Osteocyte (in vitro differentiated cells): ENCODE results near the gene FBXO9. TPM values are rescaled to one million over a fixed set of nuclear protein-coding genes. Genes with fewer than 3 reads are reported as not detected.

Experiments used
- DNase-seq: peaks from one replicate; pipeline ENCODE4 v3.0.0; 2021; ENCODE audit warnings: mixed read lengths; ENCODE audit not compliant: unreplicated experiment; ENCODE audit errors: extremely low spot score
- H3K27ac Mint-ChIP-seq: one replicate; pipeline ENCODE4 v1.8.0; 2021; ENCODE audit warnings: mild to moderate bottlenecking, mixed read lengths; ENCODE audit not compliant: unreplicated experiment
- H3K27me3 Mint-ChIP-seq: one replicate; pipeline ENCODE4 v1.8.0; 2021; ENCODE audit warnings: mixed read lengths; ENCODE audit not compliant: unreplicated experiment
- H3K36me3 Mint-ChIP-seq: one replicate; pipeline ENCODE4 v1.8.0; 2021; ENCODE audit warnings: mixed read lengths; ENCODE audit not compliant: unreplicated experiment
- H3K4me1 Mint-ChIP-seq: one replicate; pipeline ENCODE4 v1.8.0; 2021; ENCODE audit warnings: mixed read lengths; ENCODE audit not compliant: unreplicated experiment
- H3K4me3 Mint-ChIP-seq: one replicate; pipeline ENCODE4 v1.8.0; 2021; ENCODE audit warnings: mild to moderate bottlenecking, moderate library complexity, mixed read lengths; ENCODE audit not compliant: unreplicated experiment
- H3K9me3 Mint-ChIP-seq: one replicate; pipeline ENCODE4 v1.8.0; 2021; ENCODE audit warnings: mixed read lengths; ENCODE audit not compliant: unreplicated experiment
- CTCF ChIP-seq: fragments of 200-600 bp; sonication (generic); IDR thresholded peaks from 2 replicates; pipeline ENCODE4 v1.5.0; 2021; ENCODE audit warnings: antibody characterized with exemption, mild to moderate bottlenecking, moderate library complexity
- total RNA-seq: library from RNA; stranded (reverse); gene quantifications from 2 replicates; pipeline ENCODE4 v1.2.1, GENCODE V29; 2021

FBXO9 gene
- total RNA-seq, 1 donor from 2014 or later, result 74.8 TPM

GRCh38 chr6:53086302-53086701 lies 21.1 kb downstream of the FBXO9 start:
- no peaks in the 10 kb centered on the region for H3K27me3 Mint-ChIP-seq
- no peak for TF ChIP-seq CTCF
- no peaks in the 10 kb centered on the region for H3K4me1 Mint-ChIP-seq
- H3K36me3 Mint-ChIP-seq, result peaks cover 44% of the 10 kb centered on the region
- H3K4me3 Mint-ChIP-seq, result no peak overlapping the region
- no peak overlapping the region for H3K27ac Mint-ChIP-seq
- no peaks in the 10 kb centered on the region for H3K9me3 Mint-ChIP-seq
- no peak for DNase-seq

GRCh38 chr6:53089948-53090347 lies 24.7 kb downstream of the FBXO9 start:
- TF ChIP-seq CTCF, result no peak
- peaks cover 45% of the 10 kb centered on the region for H3K36me3 Mint-ChIP-seq
- H3K27me3 Mint-ChIP-seq, result no peaks in the 10 kb centered on the region
- no peaks in the 10 kb centered on the region for H3K4me1 Mint-ChIP-seq
- no peak for DNase-seq
- H3K9me3 Mint-ChIP-seq, result no peaks in the 10 kb centered on the region
- H3K27ac Mint-ChIP-seq, result no peak overlapping the region
- no peak overlapping the region for H3K4me3 Mint-ChIP-seq

GRCh38 chr6:53090576-53090975 lies 25.4 kb downstream of the FBXO9 start:
- Mint-ChIP-seq H3K9me3 (no peaks in the 10 kb centered on the region), H3K4me3 (no peak overlapping the region), H3K27ac (no peak overlapping the region), H3K4me1 (no peaks in the 10 kb centered on the region), H3K36me3 (peaks cover 51% of the 10 kb centered on the region), H3K27me3 (no peaks in the 10 kb centered on the region)
- TF ChIP-seq CTCF, result no peak
- DNase-seq, result no peak

GRCh38 chr6:53095270-53095669 lies 30.1 kb downstream of the FBXO9 start:
- DNase-seq, result no peak
- no peak for TF ChIP-seq CTCF
- H3K27me3 Mint-ChIP-seq, result no peaks in the 10 kb centered on the region
- peaks cover 59% of the 10 kb centered on the region for H3K36me3 Mint-ChIP-seq
- no peaks in the 10 kb centered on the region for H3K9me3 Mint-ChIP-seq
- H3K27ac Mint-ChIP-seq, result no peak overlapping the region
- no peak overlapping the region for H3K4me3 Mint-ChIP-seq
- no peaks in the 10 kb centered on the region for H3K4me1 Mint-ChIP-seq

GRCh38 chr6:53095716-53096115 lies 30.5 kb downstream of the FBXO9 start:
- no peak for TF ChIP-seq CTCF
- no peaks in the 10 kb centered on the region for H3K9me3 Mint-ChIP-seq
- no peaks in the 10 kb centered on the region for H3K27me3 Mint-ChIP-seq
- no peak for DNase-seq
- H3K27ac Mint-ChIP-seq, result no peak overlapping the region
- H3K36me3 Mint-ChIP-seq, result peaks cover 56% of the 10 kb centered on the region
- peaks cover 3% of the 10 kb centered on the region for H3K4me1 Mint-ChIP-seq
- no peak overlapping the region for H3K4me3 Mint-ChIP-seq
